IMR-90 (cell line): Measurements from ENCODE around the gene JMJD1C. TPM values are rescaled to one million over a fixed set of nuclear protein-coding genes. Genes with fewer than 3 reads are reported as not detected.

Source experiments
- ATAC-seq: fragments of 200-7000 bp; cut with Tn5 transposase; 2 replicates; pipeline ENCODE4 v1.9.1; 2020; ENCODE audit warnings: low read depth, mild to moderate bottlenecking, moderate library complexity
- BruUV-seq: library from RNA; stranded (reverse); fragments of 400-500 nt; replicated peaks from 2 replicates; lab custom pipeline; 2021; lab: Mats Ljungman, UMichigan
- CTCF ChIA-PET: fragments of 300-600 bp; formaldehyde crosslinking; extraction: SDS; loops from one replicate; lab custom pipeline; 2021; ENCODE audit warnings: antibody characterized with exemption; lab: Yijun Ruan, JAX
- POLR2A ChIA-PET: fragments of 300-600 bp; sonication (Branson Sonifier 250); formaldehyde crosslinking; loops from one replicate; lab custom pipeline; 2022; ENCODE audit warnings: antibody characterized with exemption; ENCODE audit not compliant: unreplicated experiment; lab: Charles Lee
- DNase-seq: peaks from one replicate; pipeline ENCODE4 v3.0.0; 2013
- H2AFZ ChIP-seq: replicated peaks from 2 replicates; pipeline ENCODE3; 2013; ENCODE audit warnings: low read length, mild to moderate bottlenecking; ENCODE audit not compliant: poor library complexity
- H2AK5ac ChIP-seq: 2 replicates; pipeline ENCODE4 v1.6.1; 2013; ENCODE audit warnings: low read depth, low read length, inconsistent platforms
- H2AK9ac ChIP-seq: replicated peaks from 2 replicates; pipeline ENCODE3; 2013; ENCODE audit warnings: mild to moderate bottlenecking, low read depth, low read length, moderate library complexity; ENCODE audit not compliant: poor library complexity
- H2BK120ac ChIP-seq: 2 replicates; pipeline ENCODE4 v1.6.1; 2013; ENCODE audit warnings: low read depth, low read length, inconsistent platforms
- H2BK15ac ChIP-seq: 3 replicates; pipeline ENCODE4 v1.6.1; 2013; ENCODE audit warnings: low read depth, low read length, inconsistent platforms
- H2BK20ac ChIP-seq: 2 replicates; pipeline ENCODE4 v1.6.1; 2013; ENCODE audit warnings: low read depth, mild to moderate bottlenecking, inconsistent platforms, low read length, moderate library complexity
- H2BK5ac ChIP-seq: 2 replicates; pipeline ENCODE4 v1.6.1; 2013; ENCODE audit warnings: mild to moderate bottlenecking, low read depth, low read length, inconsistent platforms; ENCODE audit not compliant: poor library complexity, severe bottlenecking
- H3K14ac ChIP-seq: replicated peaks from 2 replicates; pipeline ENCODE4 v1.6.1; 2013; ENCODE audit warnings: low read depth, low read length, inconsistent platforms
- H3K18ac ChIP-seq: 2 replicates; pipeline ENCODE4 v1.6.1; 2013; ENCODE audit warnings: low read depth, low read length, control low read depth
- H3K23ac ChIP-seq: 2 replicates; pipeline ENCODE4 v1.6.1; 2013; ENCODE audit warnings: low read depth, low read length, inconsistent platforms
- H3K27ac ChIP-seq: 2 replicates; pipeline ENCODE4 v1.5.1; 2013; ENCODE audit warnings: mild to moderate bottlenecking, control low read depth, low read length; ENCODE audit not compliant: insufficient read depth
- H3K27me3 ChIP-seq: 2 replicates; pipeline ENCODE4 v1.6.1; 2013; ENCODE audit warnings: low read length; ENCODE audit not compliant: control insufficient read depth, insufficient read depth
- H3K36me3 ChIP-seq: 2 replicates; pipeline ENCODE4 v1.6.1; 2013; ENCODE audit warnings: low read length, mixed read lengths; ENCODE audit not compliant: control insufficient read depth, insufficient read depth
- H3K4ac ChIP-seq: 2 replicates; pipeline ENCODE4 v1.6.1; 2013; ENCODE audit warnings: low read depth, low read length, inconsistent platforms
- H3K4me1 ChIP-seq: 2 replicates; pipeline ENCODE4 v1.6.1; 2013; ENCODE audit warnings: low read length, mixed read lengths; ENCODE audit not compliant: control insufficient read depth, insufficient read depth
- H3K4me2 ChIP-seq: 2 replicates; pipeline ENCODE4 v1.6.1; 2013; ENCODE audit warnings: low read depth, mild to moderate bottlenecking, control low read depth, low read length, moderate library complexity
- H3K4me3 ChIP-seq: 2 replicates; pipeline ENCODE4 v1.5.1; 2013; ENCODE audit warnings: low read depth, mild to moderate bottlenecking, control low read depth, low read length, moderate library complexity; ENCODE audit not compliant: insufficient read depth
- H3K56ac ChIP-seq: 2 replicates; pipeline ENCODE4 v1.6.1; 2013; ENCODE audit warnings: low read length, inconsistent platforms; ENCODE audit not compliant: insufficient read depth; ENCODE audit errors: extremely low read depth
- H3K79me1 ChIP-seq, 2 experiments: 2 replicates each; pipeline ENCODE4 v1.6.1; 2013; ENCODE audit warnings: low read length in 2 of 2, inconsistent platforms in 1 of 2, low read depth in 1 of 2
- H3K9ac ChIP-seq: 2 replicates; pipeline ENCODE4 v1.6.1; 2013; ENCODE audit warnings: low read depth, low read length, control low read depth
- H3K9me1 ChIP-seq: 2 replicates; pipeline ENCODE4 v1.6.1; 2013; ENCODE audit warnings: low read length, inconsistent platforms; ENCODE audit not compliant: insufficient read depth
- H3K9me3 ChIP-seq: 2 replicates; pipeline ENCODE4 v1.6.1; 2013; ENCODE audit warnings: low read length; ENCODE audit not compliant: control insufficient read depth, insufficient read depth
- H4K20me1 ChIP-seq: 2 replicates; pipeline ENCODE4 v1.6.1; 2013; ENCODE audit warnings: low read length, inconsistent platforms; ENCODE audit not compliant: insufficient read depth
- H4K5ac ChIP-seq: 2 replicates; pipeline ENCODE4 v1.6.1; 2013; ENCODE audit warnings: mild to moderate bottlenecking, low read depth, low read length, control low read depth
- H4K8ac ChIP-seq, 2 experiments: 2 replicates each; pipeline ENCODE4 v1.6.1; 2013; ENCODE audit warnings: low read depth in 2 of 2, low read length in 2 of 2, control low read depth in 1 of 2, inconsistent platforms in 1 of 2
- H4K91ac ChIP-seq: 2 replicates; pipeline ENCODE4 v1.6.1; 2013; ENCODE audit warnings: low read depth, low read length, inconsistent platforms; ENCODE audit not compliant: insufficient read depth
- BHLHE40 ChIP-seq: fragments of 150-350 bp; IDR thresholded peaks from 2 replicates; pipeline ENCODE4 v1.6.1; 2016; ENCODE audit warnings: mild to moderate bottlenecking, low read depth, low read length
- CEBPB ChIP-seq: IDR thresholded peaks from 2 replicates; pipeline ENCODE4 v1.6.1; 2012; ENCODE audit warnings: low read depth, low read length, improper control_type of control experiment
- CHD1 ChIP-seq: IDR thresholded peaks from 2 replicates; pipeline ENCODE4 v1.6.1; 2012; ENCODE audit warnings: low read depth, low read length, improper control_type of control experiment
- CTCF ChIP-seq: conservative IDR thresholded peaks from 2 replicates; pipeline ENCODE4 v1.5.1; 2012; ENCODE audit warnings: mild to moderate bottlenecking, low read depth, low read length, improper control_type of control experiment
- ELK1 ChIP-seq: fragments of 150-350 bp; IDR thresholded peaks from 2 replicates; pipeline ENCODE4 v1.6.1; 2016; ENCODE audit warnings: low read depth, mild to moderate bottlenecking, low read length, moderate library complexity, borderline replicate concordance
- FOS ChIP-seq: fragments of 150-350 bp; IDR thresholded peaks from 2 replicates; pipeline ENCODE4 v1.6.1; 2016; ENCODE audit warnings: low read depth, low read length
- MAFK ChIP-seq: IDR thresholded peaks from 2 replicates; pipeline ENCODE4 v1.6.1; 2012; ENCODE audit warnings: low read depth, low read length, improper control_type of control experiment
- MAZ ChIP-seq: IDR thresholded peaks from 2 replicates; pipeline ENCODE4 v1.6.1; 2012; ENCODE audit warnings: low read depth, mild to moderate bottlenecking, low read length, improper control_type of control experiment, moderate library complexity, borderline replicate concordance
- MXI1 ChIP-seq: IDR thresholded peaks from 2 replicates; pipeline ENCODE4 v1.6.1; 2012; ENCODE audit warnings: low read depth, mild to moderate bottlenecking, low read length, moderate library complexity, borderline replicate concordance
- NFE2L2 ChIP-seq: fragments of 150-350 bp; IDR thresholded peaks from 2 replicates; pipeline ENCODE4 v1.6.1; 2016; ENCODE audit warnings: low read depth, mild to moderate bottlenecking, low read length
- POLR2A ChIP-seq: IDR thresholded peaks from 2 replicates; pipeline ENCODE4 v1.6.1; 2012; ENCODE audit warnings: mild to moderate bottlenecking, low read depth, low read length
- RCOR1 ChIP-seq: IDR thresholded peaks from 2 replicates; pipeline ENCODE4 v1.6.1; 2012; ENCODE audit warnings: mild to moderate bottlenecking, low read length, improper control_type of control experiment; ENCODE audit not compliant: insufficient replicate concordance
- RFX5 ChIP-seq: IDR thresholded peaks from 2 replicates; pipeline ENCODE4 v1.8.0; 2012; ENCODE audit warnings: low read depth, mild to moderate bottlenecking, low read length, moderate library complexity
- SMC3 ChIP-seq: fragments of 150-350 bp; IDR thresholded peaks from 2 replicates; pipeline ENCODE4 v1.6.1; 2016; ENCODE audit warnings: low read depth, mild to moderate bottlenecking, antibody characterized with exemption, low read length, moderate library complexity
- USF2 ChIP-seq: fragments of 150-350 bp; IDR thresholded peaks from 2 replicates; pipeline ENCODE4 v1.6.1; 2017; ENCODE audit warnings: mild to moderate bottlenecking, antibody characterized with exemption, low read length, low read depth
- WGBS, 2 experiments: methylation state at CpG; one replicate each; pipeline versions ENCODE4 v1.1.5 to v1.1.7; 2013; ENCODE audit warnings: missing lambda C conversion rate in 2 of 2; ENCODE audit not compliant: insufficient read length in 1 of 2; ENCODE audit errors: extremely low coverage in 2 of 2; 5-methylcytosine and 5-hydroxymethylcytosine counted together
- dilution Hi-C: fragments of 300-500 bp; cut with HindIII; formaldehyde crosslinking; loops from one replicate; pipeline ENCODE4 v1.14.3; 2018; ENCODE audit warnings: low sequenced_read_pairs; ENCODE audit not compliant: unreplicated experiment
- in situ Hi-C: fragments of 300-500 bp; cut with MboI; formaldehyde crosslinking; loops from 3 replicates; pipeline ENCODE4 v1.14.3; 2019; ENCODE audit warnings: low sequenced_read_pairs, inconsistent platforms, mixed read lengths
- intact Hi-C: fragments of 100-400 bp; cut with micrococcal nuclease; formaldehyde crosslinking; loops from 2 replicates; pipeline ENCODE4 v1.10.0; 2022
- polyA plus RNA-seq, 3 experiments: library from polyadenylated mRNA; depleted of rRNA; stranded (reverse); fragments of >200 nt; gene quantifications; 2 replicates each; pipeline ENCODE4 v1.2.3, GENCODE V29; 2012; ENCODE audit warnings: low replicate concordance in 1 of 3
- total RNA-seq: library from RNA; depleted of rRNA; stranded (reverse); fragments of >200 nt; gene quantifications from 2 replicates; pipeline ENCODE4 v1.2.3, GENCODE V29; 2012

JMJD1C gene
- total and polyA plus RNA-seq, 2 of the 4 experiments (the other 2 are of a cell fraction) = 15.6 to 96.8 TPM

GRCh38 chr10:63415640-63416244, 50.0 kb downstream of the JMJD1C start:
- Histone ChIP-seq H2BK5ac (peak overlapping the region; percentile 62), H3K4me3 (no peak overlapping the region; the same call in 1 of the 2 replicates), H3K4ac (peak overlapping the region; percentile 85; the same call in 1 of the 2 replicates), H3K27ac (no peak overlapping the region), H3K27me3 (no peaks in the 10 kb centered on the region), H4K8ac (peak overlapping the region in 1 of 2 experiments; percentile 63; a peak in 2 of 4 replicates), H3K79me1 (peaks cover 16 to 46% of the 10 kb centered on the region in 2 experiments; a peak in 3 of 4 replicates), H2BK120ac (peak overlapping the region; percentile 76; the same call in 1 of the 2 replicates), H2AK5ac (no peak overlapping the region), H3K4me2 (peak overlapping the region; percentile 78; the same call in 1 of the 2 replicates), H3K4me1 (peaks cover 3% of the 10 kb centered on the region), H3K18ac (peak overlapping the region; percentile 5; the same call in 1 of the 2 replicates), H3K36me3 (no peaks in the 10 kb centered on the region), H2BK15ac (0 out of 3 replicates have a peak overlapping the region, but pooled peaks have one; percentile 12), H3K9me1 (no peaks in the 10 kb centered on the region), H3K56ac (no peak overlapping the region), H3K14ac (peak overlapping the region; percentile 68), H2AK9ac (no peak overlapping the region), H4K20me1 (peaks cover 10% of the 10 kb centered on the region), H2BK20ac (peak overlapping the region; percentile 20), H3K23ac (peak overlapping the region; percentile 92; the same call in 1 of the 2 replicates), H4K91ac (no peak overlapping the region), H3K9me3 (no peaks in the 10 kb centered on the region), H4K5ac (no peak overlapping the region), H2AFZ (no peak overlapping the region), H3K9ac (no peak overlapping the region)
- dilution Hi-C loops (no loop called here), intact Hi-C loops (loop anchor here (5.0 kb wide), 1 partner anchor 212 kb away; no protein-coding TSS in a partner anchor), in situ Hi-C loops (no loop called here)
- TF ChIP-seq MAFK = no peak
- TF ChIP-seq MAZ = no peak
- TF ChIP-seq CTCF = no peak
- TF ChIP-seq POLR2A = no peak
- no peak for TF ChIP-seq BHLHE40
- no peak for TF ChIP-seq RCOR1
- TF ChIP-seq SMC3 = no peak
- no peak for TF ChIP-seq CEBPB
- no peak for TF ChIP-seq MXI1
- no peak for TF ChIP-seq CHD1
- TF ChIP-seq NFE2L2 = no peak
- no peak for TF ChIP-seq RFX5
- TF ChIP-seq ELK1 = no peak
- TF ChIP-seq USF2 = no peak
- no peak for TF ChIP-seq FOS
- POLR2A ChIA-PET = no interaction called here
- no CpG with 5 or more reads among the region's 5 CpGs for WGBS, 2 experiments
- CTCF ChIA-PET = no interaction called here
- BruUV-seq = no TSS peak
- DNase-seq (no peak), ATAC-seq (peak; percentile 10; the same call in 1 of the 2 replicates)
